ENCODE data around the gene CYYR1. TPM values are rescaled to one million over a fixed set of nuclear protein-coding genes. Genes with fewer than 3 reads are reported as not detected.

CYYR1 gene
- total RNA-seq, 2 experiments from 2014 or later = not detected

DNA sequence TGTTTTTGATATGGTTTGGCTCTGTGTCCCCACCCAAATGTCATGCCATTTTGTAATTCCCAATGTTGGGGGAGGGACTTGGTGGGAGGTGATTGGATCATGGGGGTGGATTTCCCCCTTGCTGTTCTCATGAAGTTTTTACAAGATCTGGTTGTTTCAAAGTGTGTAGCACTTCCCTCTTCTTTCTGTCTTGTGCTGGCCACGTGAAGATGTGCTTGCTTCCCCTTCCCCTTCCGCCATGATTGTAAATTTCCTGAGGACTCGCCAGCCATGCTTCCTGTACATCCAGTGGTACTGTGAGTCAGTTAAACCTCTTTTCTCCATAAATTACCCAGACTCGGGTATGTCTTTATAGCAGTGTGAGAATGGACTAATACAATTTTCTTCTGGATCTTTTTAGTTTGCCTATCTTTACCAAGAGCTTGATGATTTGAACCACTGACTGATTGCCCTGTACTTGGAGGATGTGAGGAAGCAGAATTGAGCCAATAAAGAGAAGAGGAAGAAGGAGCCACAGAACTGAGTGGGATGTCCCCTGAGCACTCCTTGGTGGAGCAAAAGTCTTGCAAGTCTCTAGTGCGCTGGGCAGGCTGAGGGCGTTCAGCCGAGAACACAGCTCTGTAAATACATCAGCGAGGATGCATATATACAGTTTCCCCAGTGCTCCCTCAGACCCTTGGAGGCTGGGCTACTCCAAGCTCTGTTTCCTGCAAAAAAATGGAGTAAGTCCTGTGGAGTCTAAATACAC is 102.6 kb downstream of the CYYR1 start:
- no peak overlapping the region for H3K4me2 ChIP-seq (ENCODE audit: low read length)
- no peaks in the 10 kb centered on the region for H3K9me2 ChIP-seq (ENCODE audit: insufficient read depth, low read length)
- ChIA-PET POLR2A (interaction anchor here (0.7 kb wide), 1 partner anchor 13 kb away, joined by 3 read pairs; no protein-coding TSS in a partner anchor), CTCF (ENCODE audit: unreplicated experiment) (no interaction called here)
- TF ChIP-seq CTCF (conservative IDR thresholded peaks at IDR 0.05; ENCODE audit: low read length) (no peak), EZH2phosphoT487 (IDR thresholded peaks at IDR 0.05; ENCODE audit: borderline replicate concordance, low read depth, low read length) (no peak)
- no TSS peak for BruUV-seq (replicated peaks)
- no peak overlapping the region for H3K27ac ChIP-seq (ENCODE audit: low read depth, low read length, poor library complexity, severe bottlenecking)
- H3K79me2 ChIP-seq (ENCODE audit: insufficient read depth, low read depth, low read length) = no peaks in the 10 kb centered on the region
- H4K20me1 ChIP-seq (ENCODE audit: insufficient read depth, low read length) = no peaks in the 10 kb centered on the region
- intact Hi-C loops (cut with micrococcal nuclease; ENCODE audit: unreplicated experiment) = no loop called here
- no peak for DNase-seq (ENCODE audit: low spot score)
- H3K9me3 ChIP-seq (ENCODE audit: low read length) = no peaks in the 10 kb centered on the region
- no peak overlapping the region for H3K4me3 ChIP-seq (ENCODE audit: low read depth, low read length, poor library complexity, severe bottlenecking)
- H3K4me1 ChIP-seq (ENCODE audit: insufficient read depth, low read length, poor library complexity, severe bottlenecking) = no peaks in the 10 kb centered on the region
- no peaks in the 10 kb centered on the region for H3K36me3 ChIP-seq (ENCODE audit: insufficient read depth, low read length)
- no peak overlapping the region for H2AFZ ChIP-seq (ENCODE audit: low read length)

DNA sequence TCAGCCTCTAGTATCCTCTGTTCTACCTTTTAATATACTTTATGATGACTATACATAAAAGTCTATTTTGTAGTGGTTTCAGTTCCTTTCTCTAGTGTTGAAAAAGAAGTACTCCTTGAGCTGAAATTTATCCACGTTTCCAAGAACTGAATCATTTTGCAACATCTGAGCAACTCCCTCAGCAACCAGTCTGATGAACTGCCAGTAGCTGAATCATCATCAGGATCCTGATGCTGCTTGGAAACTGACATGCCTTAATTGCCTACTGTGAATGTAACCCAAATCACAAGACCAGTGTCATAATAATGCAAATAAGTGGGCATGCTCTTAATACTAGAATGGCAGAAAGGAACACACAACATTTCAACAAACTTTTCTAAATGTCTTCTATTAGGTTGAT is 103.3 kb downstream of the CYYR1 start:
- no peak overlapping the region for H3K27ac ChIP-seq (ENCODE audit: low read depth, low read length, poor library complexity, severe bottlenecking)
- H3K36me3 ChIP-seq (ENCODE audit: insufficient read depth, low read length) = no peaks in the 10 kb centered on the region
- ChIA-PET POLR2A (no interaction called here), CTCF (ENCODE audit: unreplicated experiment) (no interaction called here)
- H3K4me2 ChIP-seq (ENCODE audit: low read length) = no peak overlapping the region
- H3K9me2 ChIP-seq (ENCODE audit: insufficient read depth, low read length) = no peaks in the 10 kb centered on the region
- BruUV-seq (replicated peaks) = no TSS peak
- no peaks in the 10 kb centered on the region for H4K20me1 ChIP-seq (ENCODE audit: insufficient read depth, low read length)
- H2AFZ ChIP-seq (ENCODE audit: low read length) = no peak overlapping the region
- intact Hi-C loops (cut with micrococcal nuclease; ENCODE audit: unreplicated experiment) = no loop called here
- no peaks in the 10 kb centered on the region for H3K4me1 ChIP-seq (ENCODE audit: insufficient read depth, low read length, poor library complexity, severe bottlenecking)
- DNase-seq (ENCODE audit: low spot score) = no peak
- no peaks in the 10 kb centered on the region for H3K9me3 ChIP-seq (ENCODE audit: low read length)
- no peaks in the 10 kb centered on the region for H3K79me2 ChIP-seq (ENCODE audit: insufficient read depth, low read depth, low read length)
- no peak for TF ChIP-seq CTCF (conservative IDR thresholded peaks at IDR 0.05; ENCODE audit: low read length)
- TF ChIP-seq EZH2phosphoT487 (IDR thresholded peaks at IDR 0.05; ENCODE audit: borderline replicate concordance, low read depth, low read length) = no peak
- H3K4me3 ChIP-seq (ENCODE audit: low read depth, low read length, poor library complexity, severe bottlenecking) = no peak overlapping the region

- Histone ChIP-seq H3K4me3 (ENCODE audit: low read depth, low read length, poor library complexity, severe bottlenecking) (no peak overlapping the region), H3K4me2 (ENCODE audit: low read length) (no peak overlapping the region), H3K9me2 (ENCODE audit: insufficient read depth, low read length) (no peaks in the 10 kb centered on the region), H2AFZ (ENCODE audit: low read length) (no peak overlapping the region), H4K20me1 (ENCODE audit: insufficient read depth, low read length) (no peaks in the 10 kb centered on the region), H3K27ac (ENCODE audit: low read depth, low read length, poor library complexity, severe bottlenecking) (no peak overlapping the region), H3K9me3 (ENCODE audit: low read length) (no peaks in the 10 kb centered on the region), H3K36me3 (ENCODE audit: insufficient read depth, low read length) (no peaks in the 10 kb centered on the region), H3K4me1 (ENCODE audit: insufficient read depth, low read length, poor library complexity, severe bottlenecking) (no peaks in the 10 kb centered on the region), H3K79me2 (ENCODE audit: insufficient read depth, low read depth, low read length) (no peaks in the 10 kb centered on the region)
- no peak for TF ChIP-seq CTCF (conservative IDR thresholded peaks at IDR 0.05; ENCODE audit: low read length)
- TF ChIP-seq EZH2phosphoT487 (IDR thresholded peaks at IDR 0.05; ENCODE audit: borderline replicate concordance, low read depth, low read length) = no peak
- ChIA-PET POLR2A (interaction anchor here (1.3 kb wide), 1 partner anchor 14 kb away, joined by 3 read pairs; no protein-coding TSS in a partner anchor), CTCF (ENCODE audit: unreplicated experiment) (no interaction called here)
- BruUV-seq (replicated peaks) = no TSS peak
- intact Hi-C loops (cut with micrococcal nuclease; ENCODE audit: unreplicated experiment) = no loop called here
- DNase-seq (ENCODE audit: low spot score) = no peak
Observed at GRCh38 chr21:26465916-26466315, 107.2 kb downstream of the CYYR1 start.
